ENCODE results near the gene RAB7A.

RAB7A gene

DNA sequence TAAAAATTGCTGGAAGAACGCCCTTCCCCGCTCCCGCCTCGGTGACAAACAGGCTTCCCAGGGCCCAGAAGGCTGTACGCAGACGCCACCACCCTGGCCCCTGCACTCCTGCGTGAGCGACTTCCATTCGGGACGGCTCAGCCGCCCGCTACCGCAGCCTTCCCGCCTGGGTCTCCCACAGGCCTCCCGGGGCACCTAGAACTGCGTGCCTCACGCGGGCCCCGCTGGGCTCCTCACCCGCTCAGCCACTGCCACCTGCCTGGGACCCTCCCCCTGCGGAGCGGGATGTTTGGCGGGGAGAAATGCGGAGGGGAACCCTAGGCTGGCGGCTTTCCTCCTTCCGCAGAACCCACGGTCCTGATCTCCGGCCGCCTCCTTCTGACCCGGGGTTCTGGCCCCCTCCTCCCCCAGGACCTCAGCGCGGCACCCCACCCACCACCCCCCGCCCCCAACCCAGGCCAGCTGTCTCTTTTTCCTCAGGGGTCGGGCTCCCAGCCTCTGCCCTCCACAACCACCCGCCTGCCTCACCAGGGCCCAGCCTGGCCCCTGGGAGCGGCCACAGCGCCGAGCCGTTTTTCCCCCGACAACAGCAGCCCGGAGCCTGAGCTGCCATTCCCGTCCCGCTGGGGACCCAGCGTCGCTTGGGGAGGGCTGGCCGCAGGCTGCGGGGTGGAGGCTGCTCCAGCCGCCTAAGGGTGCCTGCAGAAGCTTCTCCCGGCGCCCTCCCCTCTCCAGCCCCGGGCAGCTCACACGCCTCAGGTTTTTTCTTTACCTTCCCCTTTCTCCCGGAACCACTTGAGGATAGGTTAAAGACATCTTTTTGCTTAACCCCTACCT is 27.6 kb upstream of the RAB7A start:
- no peaks in the 10 kb centered on the region for H3K36me3 ChIP-seq (ENCODE audit: control insufficient read depth in 2 of 2, insufficient read depth in 2 of 2, low read length in 2 of 2)
- no peaks in the 10 kb centered on the region for H3K9me3 ChIP-seq (ENCODE audit: control insufficient read depth in 2 of 2, low read length in 2 of 2)
- H3K4me1 ChIP-seq (ENCODE audit: control insufficient read depth, insufficient read depth, low read length): peaks cover 16% of the 10 kb centered on the region
- H3K27me3 ChIP-seq (ENCODE audit: control insufficient read depth in 1 of 2, insufficient read depth in 2 of 2, low read length in 2 of 2): no peaks in the 10 kb centered on the region
- peak overlapping the region; percentile 72 to 87 for H3K9ac ChIP-seq (ENCODE audit: low read length in 2 of 2)
- H3K27ac ChIP-seq (ENCODE audit: low read length): peak overlapping the region; percentile 58
- H3K4me3 ChIP-seq (ENCODE audit: low read length in 2 of 2): peak overlapping the region; percentile 66 to 82

GRCh38 chr3:128701342-128702212 is 24.4 kb upstream of the RAB7A start:
- Histone ChIP-seq H3K27ac (ENCODE audit: low read length) (peak overlapping the region; percentile 31), H3K9me3 (ENCODE audit: control insufficient read depth in 2 of 2, low read length in 2 of 2) (no peaks in the 10 kb centered on the region), H3K36me3 (ENCODE audit: control insufficient read depth in 2 of 2, insufficient read depth in 2 of 2, low read length in 2 of 2) (no peaks in the 10 kb centered on the region), H3K27me3 (ENCODE audit: control insufficient read depth in 1 of 2, insufficient read depth in 2 of 2, low read length in 2 of 2) (no peaks in the 10 kb centered on the region), H3K9ac (ENCODE audit: low read length in 2 of 2) (no peak overlapping the region), H3K4me1 (ENCODE audit: control insufficient read depth, insufficient read depth, low read length) (peaks cover 16% of the 10 kb centered on the region), H3K4me3 (ENCODE audit: low read length in 2 of 2) (peak overlapping the region in 1 of 2 donors; percentile 29)

DNA sequence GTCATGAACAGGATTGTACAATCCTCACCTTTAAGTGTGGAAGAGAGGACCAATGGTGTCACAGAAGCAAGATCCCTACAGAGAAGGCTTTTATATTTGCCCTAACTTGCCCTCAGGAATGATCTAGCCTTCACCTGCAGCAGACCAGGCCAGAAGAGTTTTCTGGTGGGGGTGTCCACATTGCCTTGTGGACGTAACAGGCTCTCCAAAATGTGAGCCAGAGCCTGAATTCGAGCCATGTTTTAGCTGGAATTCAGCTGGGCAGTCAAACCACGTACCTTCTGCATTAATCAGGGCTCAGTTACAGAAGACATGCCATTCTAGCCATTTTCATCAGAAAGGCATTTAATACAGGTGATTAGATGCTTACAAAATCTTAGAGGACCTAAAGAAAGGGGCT is 23.6 kb upstream of the RAB7A start:
- Histone ChIP-seq H3K9me3 (ENCODE audit: control insufficient read depth in 2 of 2, low read length in 2 of 2) (no peaks in the 10 kb centered on the region), H3K36me3 (ENCODE audit: control insufficient read depth in 2 of 2, insufficient read depth in 2 of 2, low read length in 2 of 2) (no peaks in the 10 kb centered on the region), H3K9ac (ENCODE audit: low read length in 2 of 2) (no peak overlapping the region), H3K27ac (ENCODE audit: low read length) (peak overlapping the region; percentile 31), H3K4me1 (ENCODE audit: control insufficient read depth, insufficient read depth, low read length) (peaks cover 16% of the 10 kb centered on the region), H3K27me3 (ENCODE audit: control insufficient read depth in 1 of 2, insufficient read depth in 2 of 2, low read length in 2 of 2) (no peaks in the 10 kb centered on the region), H3K4me3 (ENCODE audit: low read length in 2 of 2) (no peak overlapping the region)

DNA sequence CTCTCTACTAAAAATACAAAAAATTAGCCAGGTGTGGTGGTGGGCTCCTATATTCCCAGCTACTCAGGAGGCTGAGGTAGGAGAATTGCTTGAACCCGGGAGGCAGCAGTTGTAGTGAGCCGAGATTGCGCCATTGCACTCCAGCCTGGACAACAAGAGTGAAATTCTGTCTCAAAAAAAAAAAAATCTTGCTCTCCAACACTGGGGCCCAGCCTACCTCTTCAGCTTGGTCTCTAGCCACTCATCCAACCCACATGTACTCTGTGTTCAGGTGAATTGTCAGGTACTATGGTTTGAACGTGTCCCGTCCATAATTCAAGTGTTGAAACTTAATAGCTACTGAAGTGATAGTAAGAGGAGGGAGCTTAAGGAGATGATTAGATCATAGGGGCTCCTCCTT is 22.4 kb upstream of the RAB7A start:
- Histone ChIP-seq H3K36me3 (ENCODE audit: control insufficient read depth in 2 of 2, insufficient read depth in 2 of 2, low read length in 2 of 2) (no peaks in the 10 kb centered on the region), H3K9ac (ENCODE audit: low read length in 2 of 2) (no peak overlapping the region), H3K27ac (ENCODE audit: low read length) (no peak overlapping the region), H3K4me1 (ENCODE audit: control insufficient read depth, insufficient read depth, low read length) (peaks cover 13% of the 10 kb centered on the region), H3K4me3 (ENCODE audit: low read length in 2 of 2) (no peak overlapping the region), H3K9me3 (ENCODE audit: control insufficient read depth in 2 of 2, low read length in 2 of 2) (no peaks in the 10 kb centered on the region), H3K27me3 (ENCODE audit: control insufficient read depth in 1 of 2, insufficient read depth in 2 of 2, low read length in 2 of 2) (no peaks in the 10 kb centered on the region)

DNA sequence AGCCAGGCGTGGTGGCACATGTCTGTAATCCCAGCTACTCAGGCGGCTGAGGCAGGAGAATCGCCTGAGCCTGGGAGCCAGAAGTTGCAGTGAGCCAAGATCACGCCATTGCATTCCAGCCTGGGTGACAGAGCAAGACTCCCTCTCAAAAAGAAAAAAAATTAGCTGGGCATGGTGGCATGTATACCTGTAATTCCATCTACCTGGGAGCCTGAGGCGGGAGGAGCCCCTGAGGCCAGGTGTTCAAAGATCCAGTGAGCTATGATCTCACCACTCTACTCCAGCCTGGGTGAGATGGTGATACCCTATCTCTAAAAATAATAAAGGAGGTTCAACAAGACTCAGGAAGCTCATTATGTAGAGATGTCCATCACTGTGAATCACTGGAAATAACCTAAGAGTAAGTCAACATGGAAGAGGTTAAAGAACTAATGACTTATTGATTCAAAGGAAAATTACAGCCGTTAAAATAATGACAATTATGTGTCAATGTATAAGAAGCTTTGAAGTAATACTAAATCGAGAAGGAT is 19.8 kb upstream of the RAB7A start:
- H3K27ac ChIP-seq (ENCODE audit: low read length): no peak overlapping the region
- H3K9ac ChIP-seq (ENCODE audit: low read length in 2 of 2): no peak overlapping the region
- H3K27me3 ChIP-seq (ENCODE audit: control insufficient read depth in 1 of 2, insufficient read depth in 2 of 2, low read length in 2 of 2): no peaks in the 10 kb centered on the region
- no peaks in the 10 kb centered on the region for H3K36me3 ChIP-seq (ENCODE audit: control insufficient read depth in 2 of 2, insufficient read depth in 2 of 2, low read length in 2 of 2)
- H3K9me3 ChIP-seq (ENCODE audit: control insufficient read depth in 2 of 2, low read length in 2 of 2): no peaks in the 10 kb centered on the region
- no peak overlapping the region for H3K4me3 ChIP-seq (ENCODE audit: low read length in 2 of 2)
- peaks cover 12% of the 10 kb centered on the region for H3K4me1 ChIP-seq (ENCODE audit: control insufficient read depth, insufficient read depth, low read length)

- Histone ChIP-seq H3K9me3 (ENCODE audit: control insufficient read depth in 2 of 2, low read length in 2 of 2) (no peaks in the 10 kb centered on the region), H3K9ac (ENCODE audit: low read length in 2 of 2) (no peak overlapping the region), H3K27me3 (ENCODE audit: control insufficient read depth in 1 of 2, insufficient read depth in 2 of 2, low read length in 2 of 2) (no peaks in the 10 kb centered on the region), H3K27ac (ENCODE audit: low read length) (no peak overlapping the region), H3K36me3 (ENCODE audit: control insufficient read depth in 2 of 2, insufficient read depth in 2 of 2, low read length in 2 of 2) (no peaks in the 10 kb centered on the region), H3K4me3 (ENCODE audit: low read length in 2 of 2) (no peak overlapping the region), H3K4me1 (ENCODE audit: control insufficient read depth, insufficient read depth, low read length) (no peaks in the 10 kb centered on the region)
Measured at GRCh38 chr3:128707928-128708494, 18.0 kb upstream of the RAB7A start.

- Histone ChIP-seq H3K27ac (ENCODE audit: low read length) (no peak overlapping the region), H3K9me3 (ENCODE audit: control insufficient read depth in 2 of 2, low read length in 2 of 2) (no peaks in the 10 kb centered on the region), H3K4me1 (ENCODE audit: control insufficient read depth, insufficient read depth, low read length) (no peaks in the 10 kb centered on the region), H3K36me3 (ENCODE audit: control insufficient read depth in 2 of 2, insufficient read depth in 2 of 2, low read length in 2 of 2) (no peaks in the 10 kb centered on the region), H3K27me3 (ENCODE audit: control insufficient read depth in 1 of 2, insufficient read depth in 2 of 2, low read length in 2 of 2) (no peaks in the 10 kb centered on the region), H3K4me3 (ENCODE audit: low read length in 2 of 2) (no peak overlapping the region), H3K9ac (ENCODE audit: low read length in 2 of 2) (no peak overlapping the region)
Measured at GRCh38 chr3:128709038-128709437, 16.9 kb upstream of the RAB7A start.

- Histone ChIP-seq H3K9me3 (ENCODE audit: control insufficient read depth in 2 of 2, low read length in 2 of 2) (no peaks in the 10 kb centered on the region), H3K4me1 (ENCODE audit: control insufficient read depth, insufficient read depth, low read length) (no peaks in the 10 kb centered on the region), H3K27ac (ENCODE audit: low read length) (no peak overlapping the region), H3K36me3 (ENCODE audit: control insufficient read depth in 2 of 2, insufficient read depth in 2 of 2, low read length in 2 of 2) (no peaks in the 10 kb centered on the region), H3K27me3 (ENCODE audit: control insufficient read depth in 1 of 2, insufficient read depth in 2 of 2, low read length in 2 of 2) (no peaks in the 10 kb centered on the region), H3K4me3 (ENCODE audit: low read length in 2 of 2) (no peak overlapping the region), H3K9ac (ENCODE audit: low read length in 2 of 2) (no peak overlapping the region)
Measured at GRCh38 chr3:128709506-128710210, 16.3 kb upstream of the RAB7A start.

DNA sequence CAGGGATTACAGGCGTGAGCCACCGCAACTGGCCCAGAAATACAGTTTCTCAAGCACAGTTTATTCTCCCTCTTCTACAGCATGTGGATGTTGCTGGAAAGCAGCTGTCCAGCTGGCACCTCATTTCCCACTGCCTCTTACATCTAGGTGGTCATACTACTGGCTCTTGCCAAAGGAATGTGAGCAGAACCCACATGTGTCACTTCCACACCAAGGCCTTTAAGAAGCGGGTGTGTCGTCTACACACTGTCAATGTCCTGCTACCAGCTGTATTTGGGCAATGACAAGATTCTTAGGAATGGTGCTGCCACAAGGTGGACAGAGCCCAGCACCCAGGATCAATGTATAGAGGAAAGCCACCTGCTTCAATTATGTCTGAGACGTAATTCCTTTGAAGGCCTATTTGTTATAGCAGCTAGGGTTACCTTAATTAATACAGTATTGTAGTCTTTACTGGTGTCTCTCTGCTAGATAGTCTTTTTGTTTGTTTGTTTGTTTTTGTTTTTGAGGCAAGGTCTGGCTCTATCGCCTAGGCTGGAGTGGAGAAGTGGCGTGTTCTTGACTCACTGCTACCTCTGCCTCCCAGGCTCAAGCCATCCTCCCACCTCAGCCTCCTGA is 15.1 kb upstream of the RAB7A start:
- H3K4me3 ChIP-seq (ENCODE audit: low read length in 2 of 2): no peak overlapping the region
- no peaks in the 10 kb centered on the region for H3K4me1 ChIP-seq (ENCODE audit: control insufficient read depth, insufficient read depth, low read length)
- H3K27me3 ChIP-seq (ENCODE audit: control insufficient read depth in 1 of 2, insufficient read depth in 2 of 2, low read length in 2 of 2): no peaks in the 10 kb centered on the region
- no peak overlapping the region for H3K9ac ChIP-seq (ENCODE audit: low read length in 2 of 2)
- no peak overlapping the region for H3K27ac ChIP-seq (ENCODE audit: low read length)
- H3K9me3 ChIP-seq (ENCODE audit: control insufficient read depth in 2 of 2, low read length in 2 of 2): no peaks in the 10 kb centered on the region
- H3K36me3 ChIP-seq (ENCODE audit: control insufficient read depth in 2 of 2, insufficient read depth in 2 of 2, low read length in 2 of 2): no peaks in the 10 kb centered on the region

GRCh38 chr3:128712848-128713247 is 13.1 kb upstream of the RAB7A start:
- H3K27me3 ChIP-seq (ENCODE audit: control insufficient read depth in 1 of 2, insufficient read depth in 2 of 2, low read length in 2 of 2): no peaks in the 10 kb centered on the region
- no peak overlapping the region for H3K9ac ChIP-seq (ENCODE audit: low read length in 2 of 2)
- H3K9me3 ChIP-seq (ENCODE audit: control insufficient read depth in 2 of 2, low read length in 2 of 2): no peaks in the 10 kb centered on the region
- H3K4me3 ChIP-seq (ENCODE audit: low read length in 2 of 2): no peak overlapping the region
- H3K4me1 ChIP-seq (ENCODE audit: control insufficient read depth, insufficient read depth, low read length): no peaks in the 10 kb centered on the region
- no peaks in the 10 kb centered on the region for H3K36me3 ChIP-seq (ENCODE audit: control insufficient read depth in 2 of 2, insufficient read depth in 2 of 2, low read length in 2 of 2)
- H3K27ac ChIP-seq (ENCODE audit: low read length): no peak overlapping the region

Measured in stomach smooth muscle (tissue), 2 donors.